Type B pancreatic cell (in vitro differentiated cells): ENCODE results near the gene SHF. TPM values are rescaled to one million over a fixed set of nuclear protein-coding genes. Genes with fewer than 3 reads are reported as not detected.

Experiments used
- DNase-seq: peaks from one replicate; pipeline ENCODE4 v3.0.0; 2021; ENCODE audit warnings: mixed read lengths; ENCODE audit not compliant: unreplicated experiment; ENCODE audit errors: extremely low spot score
- H3K27ac Mint-ChIP-seq: 2 replicates; pipeline ENCODE4 v1.8.0; 2021; ENCODE audit warnings: mild to moderate bottlenecking, mixed read lengths
- H3K27me3 Mint-ChIP-seq: 2 replicates; pipeline ENCODE4 v1.8.0; 2021; ENCODE audit warnings: mixed read lengths
- H3K36me3 Mint-ChIP-seq: 2 replicates; pipeline ENCODE4 v1.8.0; 2021; ENCODE audit warnings: mixed read lengths
- H3K4me1 Mint-ChIP-seq: one replicate; pipeline ENCODE4 v1.8.0; 2021; ENCODE audit warnings: mixed read lengths; ENCODE audit not compliant: unreplicated experiment
- H3K4me3 Mint-ChIP-seq: 2 replicates; pipeline ENCODE4 v1.8.0; 2021; ENCODE audit warnings: mild to moderate bottlenecking, mixed read lengths
- H3K9me3 Mint-ChIP-seq: 2 replicates; pipeline ENCODE4 v1.8.0; 2021; ENCODE audit warnings: mixed read lengths
- CTCF ChIP-seq: fragments of 200-600 bp; sonication (generic); conservative IDR thresholded peaks from 2 replicates; pipeline ENCODE4 v1.5.0; 2021; ENCODE audit warnings: antibody characterized with exemption, mild to moderate bottlenecking
- total RNA-seq: library from RNA; stranded (reverse); gene quantifications from 2 replicates; pipeline ENCODE4 v1.2.1, GENCODE V29; 2021; ENCODE audit warnings: low replicate concordance

The SHF gene
- total RNA-seq, 1 donor from 2014 or later = 29.0 TPM

- peak overlapping the region; percentile 45 for H3K27ac Mint-ChIP-seq
- peaks cover 3% of the 10 kb centered on the region for H3K36me3 Mint-ChIP-seq
- H3K4me1 Mint-ChIP-seq = peaks cover 11% of the 10 kb centered on the region
- H3K27me3 Mint-ChIP-seq = peaks cover 56% of the 10 kb centered on the region
- peak overlapping the region; percentile 68 for H3K4me3 Mint-ChIP-seq
- DNase-seq = peak; percentile 87
- peak; percentile 98 for TF ChIP-seq CTCF
- H3K9me3 Mint-ChIP-seq = peaks cover 6% of the 10 kb centered on the region
Observed at GRCh38 chr15:45118131-45118588, 69.6 kb downstream of the SHF start.

DNA sequence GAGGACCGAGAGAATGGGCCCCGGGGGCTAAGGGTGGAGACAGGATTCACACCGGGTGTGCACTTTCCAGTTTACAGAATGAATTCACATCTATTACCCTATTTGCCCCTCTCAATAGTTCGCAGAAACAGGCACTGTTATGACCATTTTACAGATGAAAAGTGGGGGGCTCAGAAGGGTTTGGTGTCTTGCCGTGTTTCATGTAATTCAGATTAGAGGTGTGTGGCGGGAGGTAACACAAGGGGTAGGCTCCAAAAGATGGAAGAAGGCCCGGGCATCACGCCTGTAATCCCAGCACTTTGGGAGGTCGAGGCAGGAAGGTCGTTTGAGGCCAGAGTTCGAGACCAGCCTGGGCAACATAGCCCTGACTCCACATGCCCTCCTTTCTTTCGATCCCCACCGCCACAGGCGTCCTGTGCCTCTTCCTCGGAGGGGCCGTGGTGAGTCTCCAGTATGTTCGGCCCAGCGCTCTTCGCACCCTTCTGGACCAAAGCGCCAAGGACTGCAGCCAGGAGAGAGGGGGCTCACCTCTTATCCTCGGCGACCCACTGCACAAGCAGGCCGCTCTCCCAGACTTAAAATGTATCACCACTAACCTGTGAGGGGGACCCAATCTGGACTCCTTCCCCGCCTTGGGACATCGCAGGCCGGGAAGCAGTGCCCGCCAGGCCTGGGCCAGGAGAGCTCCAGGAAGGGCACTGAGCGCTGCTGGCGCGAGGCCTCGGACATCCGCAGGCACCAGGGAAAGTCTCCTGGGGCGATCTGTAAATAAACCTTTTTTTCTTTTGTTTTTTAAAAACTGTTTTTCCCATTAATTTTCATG is 70.2 kb downstream of the SHF start:
- Mint-ChIP-seq H3K4me3 (peak overlapping the region; percentile 68), H3K27me3 (peaks cover 60% of the 10 kb centered on the region), H3K36me3 (peaks cover 3% of the 10 kb centered on the region), H3K4me1 (peaks cover 11% of the 10 kb centered on the region), H3K9me3 (peaks cover 6% of the 10 kb centered on the region), H3K27ac (peak overlapping the region; percentile 45)
- TF ChIP-seq CTCF = no peak
- no peak for DNase-seq

Other genes with a start within 250 kb of the SHF start
- not detected in 2 replicates for gene TERB2, start 231.3 kb downstream of the SHF start, total RNA-seq
- 58.7 and 72.7 TPM in 2 replicates for gene SORD, start 164.8 kb downstream of the SHF start, total RNA-seq
- 3.1 TPM in 2 replicates for gene DUOX2, start 73.8 kb downstream of the SHF start, total RNA-seq
- 0.17 and 0.52 TPM in 2 replicates for gene DUOXA2, start 73.6 kb downstream of the SHF start, total RNA-seq
- 3.2 and 9.4 TPM in 2 replicates for gene DUOXA1, start 58.1 kb downstream of the SHF start, total RNA-seq
- gene DUOX1, start 58.0 kb downstream of the SHF start, total RNA-seq = 5.5 and 11.1 TPM in 2 replicates
- gene SLC28A2, start 64.3 kb upstream of the SHF start, total RNA-seq = 0.14 and 2.4 TPM in 2 replicates
- gene GATM, start 190.6 kb upstream of the SHF start, total RNA-seq = 17.8 and 26.8 TPM in 2 replicates